Measurements from ENCODE around the gene PNMA8A.

DNA sequence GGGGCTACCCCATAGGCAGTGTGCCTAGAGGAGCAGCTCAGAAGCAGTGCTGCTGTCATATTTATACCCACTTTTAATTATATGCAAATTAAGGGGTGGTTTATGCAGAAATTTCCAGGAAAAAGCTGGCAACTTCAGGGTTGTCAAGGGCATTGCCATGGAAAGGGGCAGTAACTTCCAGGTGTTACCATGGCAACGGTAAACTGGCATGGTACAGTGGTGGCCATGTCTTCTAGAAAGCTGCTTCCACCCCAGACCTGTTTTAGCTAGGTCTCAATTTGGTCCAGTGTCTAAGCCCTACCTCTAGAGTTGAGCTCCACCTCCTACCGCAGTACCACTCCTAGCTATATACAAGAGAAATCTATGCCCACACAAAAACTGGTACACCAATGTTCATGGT is 11.3 kb downstream of the PNMA8A start:
- TF ChIP-seq, protein P1, sequence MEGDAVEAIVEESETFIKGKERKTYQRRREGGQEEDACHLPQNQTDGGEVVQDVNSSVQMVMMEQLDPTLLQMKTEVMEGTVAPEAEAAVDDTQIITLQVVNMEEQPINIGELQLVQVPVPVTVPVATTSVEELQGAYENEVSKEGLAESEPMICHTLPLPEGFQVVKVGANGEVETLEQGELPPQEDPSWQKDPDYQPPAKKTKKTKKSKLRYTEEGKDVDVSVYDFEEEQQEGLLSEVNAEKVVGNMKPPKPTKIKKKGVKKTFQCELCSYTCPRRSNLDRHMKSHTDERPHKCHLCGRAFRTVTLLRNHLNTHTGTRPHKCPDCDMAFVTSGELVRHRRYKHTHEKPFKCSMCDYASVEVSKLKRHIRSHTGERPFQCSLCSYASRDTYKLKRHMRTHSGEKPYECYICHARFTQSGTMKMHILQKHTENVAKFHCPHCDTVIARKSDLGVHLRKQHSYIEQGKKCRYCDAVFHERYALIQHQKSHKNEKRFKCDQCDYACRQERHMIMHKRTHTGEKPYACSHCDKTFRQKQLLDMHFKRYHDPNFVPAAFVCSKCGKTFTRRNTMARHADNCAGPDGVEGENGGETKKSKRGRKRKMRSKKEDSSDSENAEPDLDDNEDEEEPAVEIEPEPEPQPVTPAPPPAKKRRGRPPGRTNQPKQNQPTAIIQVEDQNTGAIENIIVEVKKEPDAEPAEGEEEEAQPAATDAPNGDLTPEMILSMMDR (IDR thresholded peaks at IDR 0.05; ENCODE audit: low read depth, low read length): no peak
- no peak for TF ChIP-seq EZH2phosphoT487 (IDR thresholded peaks at IDR 0.05; ENCODE audit: low read depth)

Data from OCI-LY3 (cell line).